SK-N-MC (cell line): Measurements from ENCODE around the gene PANK3.

ENCODE experiments used
- DNase-seq: peaks from one replicate; pipeline ENCODE4 v3.0.0-alpha.2; 2011; ENCODE audit warnings: low read depth, low spot score
- H3K27ac ChIP-seq: fragments of 200-600 bp; sonication (generic); 2 replicates; pipeline ENCODE4 v1.5.1; 2016; ENCODE audit warnings: mixed run types
- H3K36me3 ChIP-seq: fragments of 200-600 bp; sonication (generic); 2 replicates; pipeline ENCODE4 v1.6.1; 2017; ENCODE audit warnings: antibody characterized with exemption, low read length, mixed read lengths; ENCODE audit not compliant: insufficient read depth
- H3K4me3 ChIP-seq: fragments of 200-600 bp; sonication (generic); 2 replicates; pipeline ENCODE4 v1.5.1; 2016
- H3K9ac ChIP-seq: fragments of 200-600 bp; sonication (generic); 2 replicates; pipeline ENCODE4 v1.8.0; 2017; ENCODE audit warnings: mixed run types, mixed read lengths; ENCODE audit not compliant: insufficient read length
- H3K9me3 ChIP-seq: fragments of 200-600 bp; sonication (generic); 2 replicates; pipeline ENCODE4 v1.6.1; 2017; ENCODE audit warnings: low read depth, mild to moderate bottlenecking, antibody characterized with exemption, low read length, moderate library complexity, mixed read lengths
- EZH2 ChIP-seq: fragments of 200-600 bp; sonication (generic); IDR thresholded peaks from one replicate; pipeline ENCODE4 v1.6.1; 2017; ENCODE audit warnings: antibody characterized with exemption
- FOXP2 ChIP-seq: optimal IDR thresholded peaks from 2 replicates; pipeline ENCODE3; 2011; ENCODE audit warnings: mild to moderate bottlenecking, moderate library complexity; ENCODE audit not compliant: insufficient read depth; ENCODE audit errors: extremely low read length, control extremely low read depth
- POLR2AphosphoS5 ChIP-seq: IDR thresholded peaks from 2 replicates; pipeline ENCODE4 v1.6.1; 2012; ENCODE audit warnings: mild to moderate bottlenecking, low read depth, low read length, borderline replicate concordance

The PANK3 gene

GRCh38 chr5:168578538-168579487, at the start of gene PANK3:
Gene PANK3 (minus strand): TSS chr5:168579368. CDS start chr5:168579283, 85 bp downstream.
- Histone ChIP-seq H3K9ac (peak within 1 kb of the TSS; percentile 97), H3K9me3 (no peaks in the 10 kb centered on the region), H3K27ac (peak within 1 kb of the TSS; percentile 95), H3K36me3 (peaks cover 38% of the 10 kb centered on the region), H3K4me3 (peak within 1 kb of the TSS; percentile 100)
- no peak for DNase-seq
- no peak for TF ChIP-seq FOXP2
- TF ChIP-seq EZH2: no peak
- no peak for TF ChIP-seq POLR2AphosphoS5

- no peak overlapping the region for H3K9ac ChIP-seq
- no peaks in the 10 kb centered on the region for H3K36me3 ChIP-seq
Measured at GRCh38 chr5:168624850-168625364, 45.7 kb upstream of the PANK3 start.

GRCh38 chr5:168620807-168621206, 41.6 kb upstream of the PANK3 start:
- TF ChIP-seq EZH2 (no peak), FOXP2 (no peak), POLR2AphosphoS5 (no peak)
- Histone ChIP-seq H3K36me3 (no peaks in the 10 kb centered on the region), H3K27ac (no peak overlapping the region), H3K4me3 (no peak overlapping the region), H3K9ac (no peak overlapping the region), H3K9me3 (no peaks in the 10 kb centered on the region)
- no peak for DNase-seq

More at GRCh38 chr5:168624850-168625364, 45.7 kb upstream of the PANK3 start:
- TF ChIP-seq FOXP2 (no peak), POLR2AphosphoS5 (no peak), EZH2 (no peak)
- no peak for DNase-seq
- H3K27ac ChIP-seq: no peak overlapping the region
- no peak overlapping the region for H3K4me3 ChIP-seq
- H3K9me3 ChIP-seq: no peaks in the 10 kb centered on the region

- DNase-seq: no peak
- H3K9ac ChIP-seq: no peak overlapping the region
- H3K4me3 ChIP-seq: no peak overlapping the region
- no peaks in the 10 kb centered on the region for H3K9me3 ChIP-seq
- no peak overlapping the region for H3K27ac ChIP-seq
- no peak for TF ChIP-seq FOXP2
- no peak for TF ChIP-seq POLR2AphosphoS5
- TF ChIP-seq EZH2: no peak
- H3K36me3 ChIP-seq: no peaks in the 10 kb centered on the region
Measured at GRCh38 chr5:168614661-168615060, 35.5 kb upstream of the PANK3 start.

GRCh38 chr5:168613996-168614395, 34.8 kb upstream of the PANK3 start:
- no peak overlapping the region for H3K4me3 ChIP-seq
- H3K9ac ChIP-seq: no peak overlapping the region
- H3K27ac ChIP-seq: no peak overlapping the region
- no peaks in the 10 kb centered on the region for H3K9me3 ChIP-seq
- no peaks in the 10 kb centered on the region for H3K36me3 ChIP-seq
- no peak for DNase-seq
- TF ChIP-seq FOXP2: no peak
- TF ChIP-seq POLR2AphosphoS5: no peak
- TF ChIP-seq EZH2: no peak

GRCh38 chr5:168613396-168613795, 34.2 kb upstream of the PANK3 start:
- H3K9ac ChIP-seq: no peak overlapping the region
- H3K4me3 ChIP-seq: no peak overlapping the region
- no peak overlapping the region for H3K27ac ChIP-seq
- no peak for DNase-seq
- no peak for TF ChIP-seq FOXP2
- no peak for TF ChIP-seq EZH2
- no peaks in the 10 kb centered on the region for H3K9me3 ChIP-seq
- H3K36me3 ChIP-seq: no peaks in the 10 kb centered on the region

- H3K27ac ChIP-seq: no peak overlapping the region
- no peaks in the 10 kb centered on the region for H3K36me3 ChIP-seq
- H3K9ac ChIP-seq: no peak overlapping the region
- no peaks in the 10 kb centered on the region for H3K9me3 ChIP-seq
- no peak for TF ChIP-seq FOXP2
- no peak for TF ChIP-seq EZH2
- no peak for TF ChIP-seq POLR2AphosphoS5
- DNase-seq: no peak
- H3K4me3 ChIP-seq: no peak overlapping the region
Measured at GRCh38 chr5:168612996-168613395, 33.8 kb upstream of the PANK3 start.

- DNase-seq: no peak
- Histone ChIP-seq H3K9me3 (no peaks in the 10 kb centered on the region), H3K9ac (no peak overlapping the region), H3K4me3 (no peak overlapping the region), H3K36me3 (no peaks in the 10 kb centered on the region), H3K27ac (no peak overlapping the region)
- TF ChIP-seq POLR2AphosphoS5: no peak
- TF ChIP-seq FOXP2: no peak
- TF ChIP-seq EZH2: no peak
Measured at GRCh38 chr5:168612123-168612522, 33.0 kb upstream of the PANK3 start.

- Histone ChIP-seq H3K9ac (no peak overlapping the region), H3K9me3 (no peaks in the 10 kb centered on the region), H3K36me3 (no peaks in the 10 kb centered on the region), H3K4me3 (no peak overlapping the region), H3K27ac (no peak overlapping the region)
- no peak for DNase-seq
- TF ChIP-seq EZH2: no peak
- no peak for TF ChIP-seq FOXP2
- TF ChIP-seq POLR2AphosphoS5: no peak
Measured at GRCh38 chr5:168611165-168611564, 32.0 kb upstream of the PANK3 start.
